Peyer's patch (tissue), 4 donors: ENCODE results near the gene IL1RAPL1.

Experiments
- POLR2A ChIP-seq, 2 donors: fragments of 450-650 bp; IDR thresholded peaks; one replicate each; pipeline ENCODE4 v1.5.1; 2017; ENCODE audit warnings: antibody characterized with exemption in 2 of 2, mild to moderate bottlenecking in 2 of 2, moderate library complexity in 2 of 2
- TF ChIP-seq, protein P1 (sequence below), 6 experiments: fragments of 450-650 bp in 4 of 6; fragments of 200-600 bp in 2 of 6; sonication (generic) in 1 of 6; IDR thresholded peaks; one replicate each; pipeline ENCODE4 v1.5.1; 2017 to 2019; ENCODE audit warnings: antibody characterized with exemption in 6 of 6, mild to moderate bottlenecking in 3 of 6, moderate library complexity in 1 of 6

DNA sequence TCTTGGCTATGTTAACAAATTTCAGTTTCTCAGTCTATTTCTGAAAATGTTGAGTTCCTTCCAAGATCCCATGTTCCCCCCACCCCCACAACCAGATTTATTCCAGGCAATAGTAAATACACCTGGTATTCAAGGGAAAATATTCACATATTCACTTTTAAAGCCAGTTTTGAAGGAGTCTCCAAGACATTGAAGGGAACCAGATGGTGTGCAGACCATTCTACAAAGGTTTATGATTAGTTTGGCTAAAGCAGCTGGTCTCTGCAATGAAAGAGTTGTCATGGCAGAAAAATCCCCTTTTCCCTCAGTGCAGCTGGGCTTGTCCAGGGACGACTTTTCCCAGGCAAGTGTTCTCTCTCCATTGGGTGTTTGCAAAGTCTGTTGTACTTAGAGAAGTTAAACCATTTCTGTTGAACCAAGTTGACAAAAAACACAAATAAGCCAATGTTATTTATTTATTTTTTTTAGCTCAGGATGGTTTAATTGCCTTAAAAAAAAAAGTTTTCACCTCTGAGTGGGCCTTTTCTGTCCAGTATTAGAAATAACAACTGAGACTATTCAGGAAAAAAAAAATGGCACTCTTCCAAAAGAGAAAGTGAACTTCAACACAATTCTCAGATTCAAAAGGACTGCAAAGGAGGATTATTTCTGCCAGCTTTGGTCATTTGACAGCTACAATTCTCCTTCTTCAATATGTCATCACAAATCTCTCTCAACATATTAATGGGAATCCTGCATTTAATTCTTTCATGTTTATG is 410.6 kb downstream of the IL1RAPL1 start:
- TF ChIP-seq, protein P1, sequence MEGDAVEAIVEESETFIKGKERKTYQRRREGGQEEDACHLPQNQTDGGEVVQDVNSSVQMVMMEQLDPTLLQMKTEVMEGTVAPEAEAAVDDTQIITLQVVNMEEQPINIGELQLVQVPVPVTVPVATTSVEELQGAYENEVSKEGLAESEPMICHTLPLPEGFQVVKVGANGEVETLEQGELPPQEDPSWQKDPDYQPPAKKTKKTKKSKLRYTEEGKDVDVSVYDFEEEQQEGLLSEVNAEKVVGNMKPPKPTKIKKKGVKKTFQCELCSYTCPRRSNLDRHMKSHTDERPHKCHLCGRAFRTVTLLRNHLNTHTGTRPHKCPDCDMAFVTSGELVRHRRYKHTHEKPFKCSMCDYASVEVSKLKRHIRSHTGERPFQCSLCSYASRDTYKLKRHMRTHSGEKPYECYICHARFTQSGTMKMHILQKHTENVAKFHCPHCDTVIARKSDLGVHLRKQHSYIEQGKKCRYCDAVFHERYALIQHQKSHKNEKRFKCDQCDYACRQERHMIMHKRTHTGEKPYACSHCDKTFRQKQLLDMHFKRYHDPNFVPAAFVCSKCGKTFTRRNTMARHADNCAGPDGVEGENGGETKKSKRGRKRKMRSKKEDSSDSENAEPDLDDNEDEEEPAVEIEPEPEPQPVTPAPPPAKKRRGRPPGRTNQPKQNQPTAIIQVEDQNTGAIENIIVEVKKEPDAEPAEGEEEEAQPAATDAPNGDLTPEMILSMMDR (IDR thresholded peaks at IDR 0.05) = no peak
- no peak for TF ChIP-seq POLR2A (IDR thresholded peaks at IDR 0.05)
